GM12801 (cell line): ENCODE measurements around the gene DNAH14.

Source experiments
- CTCF ChIP-seq: IDR thresholded peaks from one replicate; pipeline ENCODE4 v1.5.1; 2011; ENCODE audit warnings: control low read depth; ENCODE audit not compliant: insufficient read length; ENCODE audit errors: extremely low read depth

Gene DNAH14

GRCh38 chr1:225338545-225338944 lies 409.1 kb downstream of the DNAH14 start:
- no peak for TF ChIP-seq CTCF

- no peak for TF ChIP-seq CTCF
Observed at GRCh38 chr1:225341642-225342041, 412.2 kb downstream of the DNAH14 start.

- TF ChIP-seq CTCF, result no peak
Observed at GRCh38 chr1:225342695-225343094, 413.2 kb downstream of the DNAH14 start.

GRCh38 chr1:225343618-225344017 lies 414.1 kb downstream of the DNAH14 start:
- TF ChIP-seq CTCF, result no peak

GRCh38 chr1:225347123-225347683 lies 417.7 kb downstream of the DNAH14 start:
- no peak for TF ChIP-seq CTCF

GRCh38 chr1:225348400-225348799 lies 418.9 kb downstream of the DNAH14 start:
- no peak for TF ChIP-seq CTCF

GRCh38 chr1:225349826-225350225 lies 420.4 kb downstream of the DNAH14 start:
- TF ChIP-seq CTCF, result no peak
